GM23248 (cell line): ENCODE data around the gene SUSD4.

ENCODE experiments used
- EZH2 ChIP-seq: fragments of 200-600 bp; sonication (generic); IDR thresholded peaks from 2 replicates; pipeline ENCODE4 v1.6.1; 2018; ENCODE audit warnings: antibody characterized with exemption, mild to moderate bottlenecking; ENCODE audit not compliant: insufficient read depth, poor library complexity, severe bottlenecking
- EZH2phosphoT487 ChIP-seq: fragments of 200-600 bp; sonication (generic); IDR thresholded peaks from 2 replicates; pipeline ENCODE4 v1.6.1; 2018; ENCODE audit warnings: antibody characterized with exemption, moderate library complexity, mild to moderate bottlenecking, low read depth; ENCODE audit not compliant: insufficient read depth

DNA sequence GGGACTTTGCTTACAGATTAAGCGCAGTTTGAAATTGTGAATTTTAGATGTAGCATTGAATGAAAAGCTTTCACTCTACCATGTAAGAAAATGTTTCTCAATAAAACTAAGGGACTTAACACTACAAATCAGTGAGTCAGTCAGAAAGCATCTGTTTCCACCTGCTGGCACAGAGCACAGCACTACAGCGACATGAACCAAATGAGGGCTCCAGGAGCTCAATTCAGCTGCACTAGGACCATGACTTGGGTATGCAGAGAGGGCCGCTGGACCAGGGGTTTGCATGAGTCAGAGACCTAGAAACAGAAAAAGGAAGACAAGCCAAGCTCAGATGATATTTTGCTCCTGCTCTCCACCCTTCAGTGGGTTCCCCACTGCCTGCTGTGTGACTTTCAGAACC is 5.2 kb downstream of the SUSD4 start:
- TF ChIP-seq EZH2 (no peak), EZH2phosphoT487 (no peak)
